Activated CD4-positive, alpha-beta memory T cell treated with anti-CD3 and anti-CD28 coated beads, Interleukin-2, amount 10 ng/mL, durations not matched to agents 7 days and 5 days (primary cell): ENCODE measurements around the gene PTPRN. TPM values are rescaled to one million over a fixed set of nuclear protein-coding genes. Genes with fewer than 3 reads are reported as not detected.
"Not testable (repeated sequence)": the region's sequence is repeated elsewhere in the genome, so short reads cannot be mapped to it uniquely, and the experiment has no call there.

Experiments used
- CTCF ChIA-PET: fragments of 350-600 bp; sonication (Branson Sonifier 250); formaldehyde crosslinking; loops from one replicate; lab custom pipeline; 2021; ENCODE audit warnings: antibody characterized with exemption, inconsistent platforms; lab: Charles Lee
- POLR2A ChIA-PET: fragments of 350-600 bp; sonication (Branson Sonifier 250); formaldehyde crosslinking; loops from one replicate; lab custom pipeline; 2021; ENCODE audit warnings: antibody characterized with exemption; lab: Charles Lee
- DNase-seq: peaks from one replicate; pipeline ENCODE4 v3.0.0-alpha.2; 2020
- H3K27ac Mint-ChIP-seq: one replicate; pipeline ENCODE4 v1.8.0; 2021; ENCODE audit warnings: mild to moderate bottlenecking, mixed read lengths
- H3K27me3 Mint-ChIP-seq: one replicate; pipeline ENCODE4 v1.8.0; 2021; ENCODE audit warnings: mixed read lengths
- H3K36me3 Mint-ChIP-seq: one replicate; pipeline ENCODE4 v1.8.0; 2021; ENCODE audit warnings: low read depth, mixed read lengths
- H3K4me1 Mint-ChIP-seq: one replicate; pipeline ENCODE4 v1.8.0; 2021; ENCODE audit warnings: mixed read lengths
- H3K4me3 Mint-ChIP-seq: one replicate; pipeline ENCODE4 v1.8.0; 2021; ENCODE audit warnings: mild to moderate bottlenecking, mixed read lengths
- H3K9me3 Mint-ChIP-seq: one replicate; pipeline ENCODE4 v1.8.0; 2021; ENCODE audit warnings: mixed read lengths
- total RNA-seq, 2 experiments: library from RNA; stranded (reverse); gene quantifications; one replicate each; pipeline ENCODE4 v1.2.3, GENCODE V29; 2021

PTPRN gene
- total RNA-seq, 2 experiments from 2014 or later, result 0.28 to 0.33 TPM

GRCh38 chr2:219331560-219332213 is 22.5 kb upstream of the PTPRN start:
- Mint-ChIP-seq H3K4me1 (no peaks in the 10 kb centered on the region), H3K27me3 (peaks cover 39% of the 10 kb centered on the region), H3K4me3 (no peak overlapping the region), H3K27ac (no peak overlapping the region), H3K36me3 (no peaks in the 10 kb centered on the region), H3K9me3 (no peaks in the 10 kb centered on the region)
- peak; percentile 29 for DNase-seq
- ChIA-PET POLR2A (no interaction called here), CTCF (no interaction called here)

GRCh38 chr2:219327719-219328118 is 18.5 kb upstream of the PTPRN start:
- ChIA-PET CTCF (no interaction called here), POLR2A (no interaction called here)
- Mint-ChIP-seq H3K4me1 (no peaks in the 10 kb centered on the region), H3K36me3 (no peaks in the 10 kb centered on the region), H3K27ac (no peak overlapping the region), H3K27me3 (peaks cover 32% of the 10 kb centered on the region), H3K9me3 (no peaks in the 10 kb centered on the region), H3K4me3 (no peak overlapping the region)
- no peak for DNase-seq

GRCh38 chr2:219325657-219326315 is 16.6 kb upstream of the PTPRN start:
- Mint-ChIP-seq H3K9me3 (no peaks in the 10 kb centered on the region), H3K27me3 (peaks cover 28% of the 10 kb centered on the region), H3K27ac (no peak overlapping the region), H3K4me1 (peaks cover 5% of the 10 kb centered on the region), H3K36me3 (no peaks in the 10 kb centered on the region), H3K4me3 (no peak overlapping the region)
- no peak for DNase-seq
- ChIA-PET POLR2A (no interaction called here), CTCF (no interaction called here)

- ChIA-PET POLR2A (no interaction called here), CTCF (no interaction called here)
- DNase-seq, result no peak
- H3K4me3 Mint-ChIP-seq, result no peak overlapping the region
- no peaks in the 10 kb centered on the region for H3K36me3 Mint-ChIP-seq
- no peaks in the 10 kb centered on the region for H3K9me3 Mint-ChIP-seq
- peaks cover 6% of the 10 kb centered on the region for H3K4me1 Mint-ChIP-seq
- H3K27me3 Mint-ChIP-seq, result peaks cover 26% of the 10 kb centered on the region
- no peak overlapping the region for H3K27ac Mint-ChIP-seq
Observed at GRCh38 chr2:219325136-219325535, 15.9 kb upstream of the PTPRN start.

GRCh38 chr2:219323434-219323833 is 14.2 kb upstream of the PTPRN start:
- H3K27me3 Mint-ChIP-seq, result peaks cover 21% of the 10 kb centered on the region
- no peaks in the 10 kb centered on the region for H3K9me3 Mint-ChIP-seq
- H3K4me1 Mint-ChIP-seq, result peaks cover 6% of the 10 kb centered on the region
- H3K4me3 Mint-ChIP-seq, result no peak overlapping the region
- CTCF ChIA-PET, result no interaction called here
- no peaks in the 10 kb centered on the region for H3K36me3 Mint-ChIP-seq
- DNase-seq, result no peak
- H3K27ac Mint-ChIP-seq, result no peak overlapping the region
- POLR2A ChIA-PET, result no interaction called here

GRCh38 chr2:219314804-219315468 is 5.7 kb upstream of the PTPRN start:
- no peak overlapping the region for H3K4me3 Mint-ChIP-seq
- no peaks in the 10 kb centered on the region for H3K9me3 Mint-ChIP-seq
- POLR2A ChIA-PET, result no interaction called here
- no peak for DNase-seq
- no peak overlapping the region for H3K27ac Mint-ChIP-seq
- H3K27me3 Mint-ChIP-seq, result peaks cover 12% of the 10 kb centered on the region
- H3K36me3 Mint-ChIP-seq, result no peaks in the 10 kb centered on the region
- no peaks in the 10 kb centered on the region for H3K4me1 Mint-ChIP-seq
- CTCF ChIA-PET, result interaction anchor here (0.7 to 3.0 kb wide), 4 partner anchors 12 to 235 kb away, joined by 3 to 8 read pairs (median 4); no protein-coding TSS in a partner anchor

GRCh38 chr2:219312683-219313263 is 3.6 kb upstream of the PTPRN start:
- H3K4me3 Mint-ChIP-seq, H3K27ac Mint-ChIP-seq, H3K36me3 Mint-ChIP-seq, H3K4me1 Mint-ChIP-seq, H3K9me3 Mint-ChIP-seq, DNase-seq, POLR2A ChIA-PET: not testable (repeated sequence)
- CTCF ChIA-PET, result interaction anchor here (3.0 kb wide), 1 partner anchor 18 kb away, joined by 8 read pairs; no protein-coding TSS in a partner anchor
- peaks cover 29% of the 10 kb centered on the region for H3K27me3 Mint-ChIP-seq

GRCh38 chr2:219308142-219309101 is 779 bp downstream of the PTPRN start:
- ChIA-PET POLR2A (interaction anchor here (1.0 kb wide), 1 partner anchor 13 kb away, joined by 3 read pairs; no protein-coding TSS in a partner anchor), CTCF (interaction anchor here (1.4 to 2.2 kb wide), 2 partner anchors 13 kb away, joined by 4 to 9 read pairs; no protein-coding TSS in a partner anchor)
- Mint-ChIP-seq H3K27ac (no peak overlapping the region), H3K4me3 (no peak overlapping the region), H3K27me3 (peaks cover 60% of the 10 kb centered on the region), H3K4me1 (no peaks in the 10 kb centered on the region), H3K9me3 (no peaks in the 10 kb centered on the region), H3K36me3 (no peaks in the 10 kb centered on the region)
- peak; percentile 74 for DNase-seq

GRCh38 chr2:219306047-219306446 is 3.2 kb downstream of the PTPRN start:
- peaks cover 74% of the 10 kb centered on the region for H3K27me3 Mint-ChIP-seq
- no peak overlapping the region for H3K27ac Mint-ChIP-seq
- no peaks in the 10 kb centered on the region for H3K9me3 Mint-ChIP-seq
- ChIA-PET POLR2A (no interaction called here), CTCF (interaction anchor here (1.0 kb wide), 1 partner anchor 11 kb away, joined by 3 read pairs; no protein-coding TSS in a partner anchor)
- H3K36me3 Mint-ChIP-seq, result no peaks in the 10 kb centered on the region
- H3K4me1 Mint-ChIP-seq, result no peaks in the 10 kb centered on the region
- H3K4me3 Mint-ChIP-seq, result no peak overlapping the region
- DNase-seq, result no peak

GRCh38 chr2:219304223-219304622 is 5.0 kb downstream of the PTPRN start:
- ChIA-PET POLR2A (no interaction called here), CTCF (interaction anchor here (3.0 kb wide), 1 partner anchor 9 kb away, joined by 12 read pairs; no protein-coding TSS in a partner anchor)
- H3K4me1 Mint-ChIP-seq, result peaks cover under 1% of the 10 kb centered on the region
- H3K36me3 Mint-ChIP-seq, result no peaks in the 10 kb centered on the region
- H3K4me3 Mint-ChIP-seq, result no peak overlapping the region
- no peak overlapping the region for H3K27ac Mint-ChIP-seq
- H3K27me3 Mint-ChIP-seq, result peaks cover 71% of the 10 kb centered on the region
- DNase-seq, result no peak
- no peaks in the 10 kb centered on the region for H3K9me3 Mint-ChIP-seq

- Mint-ChIP-seq H3K36me3 (no peaks in the 10 kb centered on the region), H3K4me1 (peaks cover 7% of the 10 kb centered on the region), H3K9me3 (no peaks in the 10 kb centered on the region), H3K4me3 (no peak overlapping the region), H3K27me3 (peaks cover 64% of the 10 kb centered on the region), H3K27ac (no peak overlapping the region)
- ChIA-PET POLR2A (interaction anchor here (0.6 kb wide), 1 partner anchor 50 kb away, joined by 3 read pairs; the partner anchor contains the start of gene TUBA4B), CTCF (interaction anchor here (1.1 to 3.0 kb wide), 3 partner anchors 7 to 12 kb away, joined by 3 to 12 read pairs (median 3); no protein-coding TSS in a partner anchor)
- no peak for DNase-seq
Observed at GRCh38 chr2:219302412-219302968, 6.7 kb downstream of the PTPRN start.
